LoVo (cell line): ENCODE measurements around the gene FKBP8.
A peak's percentile ranks its signal among the peaks of the same experiment; 100 is the strongest.
"Not testable (repeated sequence)": the region's sequence is repeated elsewhere in the genome, so short reads cannot be mapped to it uniquely, and the experiment has no call there.

ENCODE experiments used
- DNase-seq: peaks from one replicate; pipeline ENCODE4 v3.0.0-alpha.2; 2016; ENCODE audit warnings: low spot score

The FKBP8 gene

DNA sequence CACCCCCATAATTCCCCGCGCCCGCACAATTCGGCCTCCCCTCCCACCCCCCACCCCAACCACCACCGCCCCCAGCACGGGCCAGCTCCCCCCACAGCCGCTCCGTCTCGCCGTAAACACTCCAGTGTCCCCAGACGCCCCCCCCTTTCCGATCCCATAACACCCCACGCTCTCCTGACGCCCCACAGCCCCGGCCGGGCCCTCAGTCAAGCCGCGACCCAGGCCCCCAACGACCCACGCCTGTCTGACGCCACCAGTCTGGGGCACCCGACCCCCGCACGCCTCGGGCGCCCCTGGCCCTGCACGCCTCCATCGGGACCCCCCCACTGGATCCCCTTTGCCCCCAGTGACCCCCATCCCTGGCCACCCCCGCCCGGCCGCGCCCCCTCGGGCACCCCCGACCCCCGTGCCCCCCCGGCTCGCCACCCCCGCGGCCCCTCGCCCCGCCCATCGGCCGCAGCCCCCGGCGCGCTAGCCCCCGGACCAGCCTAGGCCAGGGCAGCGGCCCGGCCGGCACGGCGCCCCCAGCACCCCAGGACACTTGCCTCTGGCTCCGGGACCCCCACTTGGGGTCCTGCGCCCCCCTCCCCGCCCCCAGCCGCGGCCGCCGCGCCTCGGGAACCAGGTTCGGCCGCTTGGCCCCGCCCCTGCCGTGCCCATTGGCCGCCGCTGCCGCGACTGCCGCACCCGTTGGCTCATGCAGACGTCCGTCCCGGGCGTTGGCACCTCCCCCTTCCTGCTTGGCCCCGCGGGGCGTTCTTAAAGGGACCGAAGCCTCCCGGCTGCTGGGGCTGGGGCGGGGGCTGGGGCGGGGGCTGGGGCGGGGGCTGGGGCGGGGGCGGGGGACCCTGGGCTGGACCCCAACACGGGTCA, at the start of gene FKBP8:
TSS of gene FKBP8 (minus strand) at position 633 of the 873 bp plus-strand sequence. CDS start 1,603 bp downstream, outside the sequence.
- DNase-seq = peak; percentile 91

DNA sequence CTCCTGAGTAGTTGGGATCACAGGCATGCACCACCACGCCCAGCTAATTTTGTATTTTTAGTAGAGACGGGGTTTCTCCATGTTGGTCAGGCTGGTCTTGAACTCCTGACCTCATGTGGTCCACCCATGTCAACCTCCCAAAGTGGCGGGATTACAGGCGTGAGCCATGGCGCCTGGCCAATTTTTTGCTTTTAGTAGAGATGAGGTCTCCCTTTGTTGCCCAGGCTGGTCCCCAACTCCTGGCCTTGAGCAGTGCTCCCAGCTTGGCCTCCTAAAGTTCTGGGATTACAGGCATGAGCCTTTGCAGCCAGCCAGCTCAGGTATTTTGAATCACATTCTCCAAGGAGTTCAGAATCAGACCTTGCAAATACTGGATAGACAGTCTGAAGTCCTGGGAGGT, 49.4 kb upstream of the FKBP8 start:
- DNase-seq = not testable (repeated sequence)

DNA sequence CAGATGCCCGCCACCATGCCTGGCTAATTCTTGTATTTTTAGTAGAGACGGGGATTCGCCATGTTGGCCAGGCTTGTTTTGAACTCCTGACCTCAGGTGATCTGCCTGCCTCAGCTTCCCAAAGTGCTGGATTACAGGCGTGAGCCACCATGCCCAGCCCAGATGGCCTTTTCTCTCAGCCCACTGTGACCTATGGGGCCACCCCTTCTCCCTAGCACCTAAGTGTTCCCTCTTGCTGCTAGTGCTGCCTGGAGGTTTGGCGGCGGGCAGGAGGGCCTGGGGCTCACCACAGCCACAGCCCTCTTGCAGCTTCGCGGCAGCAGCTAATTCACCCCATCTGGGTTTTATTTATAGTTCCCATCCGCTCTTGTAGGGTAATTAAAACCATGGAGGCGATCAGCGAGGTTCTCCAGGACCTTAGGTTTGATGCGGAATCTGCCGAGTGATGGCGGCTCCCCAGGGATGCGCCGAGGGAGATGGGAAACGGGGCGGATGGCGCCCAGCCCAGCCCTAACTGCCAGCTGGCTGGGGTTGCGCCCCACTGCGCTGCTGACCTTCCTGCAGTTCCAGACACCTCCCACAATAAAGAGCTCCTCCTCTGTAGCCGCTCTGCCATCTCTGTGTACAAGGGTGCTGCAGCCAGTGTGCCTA, 48.5 kb upstream of the FKBP8 start:
- no peak for DNase-seq

DNA sequence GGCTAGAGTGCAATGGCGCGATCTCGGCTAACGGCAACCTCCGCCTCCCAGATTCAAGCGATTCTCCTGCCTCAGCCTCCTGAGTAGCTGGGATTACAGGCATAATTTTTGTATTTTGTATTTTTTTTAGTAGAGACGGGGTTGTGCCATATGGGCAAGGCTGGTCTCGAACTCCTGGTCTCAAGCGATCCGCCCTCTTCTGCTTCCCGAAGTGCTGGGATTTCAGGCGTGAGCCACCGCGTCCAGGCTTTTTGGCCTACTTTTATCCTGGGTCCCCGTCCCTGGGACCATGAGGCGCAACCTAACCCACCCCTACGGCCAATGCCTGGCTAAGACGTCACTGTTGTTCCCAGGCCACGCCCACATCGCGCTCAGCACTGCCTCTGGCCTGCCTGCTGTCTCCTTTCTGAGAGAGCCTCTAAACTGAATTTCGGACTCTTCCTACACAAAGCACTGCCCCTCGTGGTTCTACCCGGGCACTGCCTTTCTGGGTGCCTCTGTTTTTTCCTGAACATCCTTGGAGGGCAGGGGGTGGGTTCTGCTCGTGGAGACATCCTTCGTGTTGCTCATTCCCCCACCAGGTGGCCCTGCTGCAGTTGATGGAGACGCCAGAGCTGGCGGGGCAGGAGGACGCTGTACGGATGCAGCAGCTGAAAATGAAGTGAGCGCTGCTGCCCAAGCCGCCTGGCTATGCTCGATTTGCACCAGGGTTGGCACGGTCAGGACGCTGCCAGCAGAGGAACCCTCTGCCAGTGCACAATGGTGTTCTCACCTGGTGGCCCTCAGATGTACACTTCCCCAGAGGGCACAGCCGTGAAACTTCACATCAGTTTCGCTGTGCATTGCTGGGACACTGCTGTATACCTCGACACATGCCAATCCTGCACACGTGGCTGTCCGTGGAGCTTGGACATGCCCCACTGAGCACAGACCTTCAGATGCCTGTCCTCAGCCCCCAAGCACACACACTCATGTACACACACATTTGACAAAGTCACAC, 47.2 kb upstream of the FKBP8 start:
- DNase-seq = no peak

DNA sequence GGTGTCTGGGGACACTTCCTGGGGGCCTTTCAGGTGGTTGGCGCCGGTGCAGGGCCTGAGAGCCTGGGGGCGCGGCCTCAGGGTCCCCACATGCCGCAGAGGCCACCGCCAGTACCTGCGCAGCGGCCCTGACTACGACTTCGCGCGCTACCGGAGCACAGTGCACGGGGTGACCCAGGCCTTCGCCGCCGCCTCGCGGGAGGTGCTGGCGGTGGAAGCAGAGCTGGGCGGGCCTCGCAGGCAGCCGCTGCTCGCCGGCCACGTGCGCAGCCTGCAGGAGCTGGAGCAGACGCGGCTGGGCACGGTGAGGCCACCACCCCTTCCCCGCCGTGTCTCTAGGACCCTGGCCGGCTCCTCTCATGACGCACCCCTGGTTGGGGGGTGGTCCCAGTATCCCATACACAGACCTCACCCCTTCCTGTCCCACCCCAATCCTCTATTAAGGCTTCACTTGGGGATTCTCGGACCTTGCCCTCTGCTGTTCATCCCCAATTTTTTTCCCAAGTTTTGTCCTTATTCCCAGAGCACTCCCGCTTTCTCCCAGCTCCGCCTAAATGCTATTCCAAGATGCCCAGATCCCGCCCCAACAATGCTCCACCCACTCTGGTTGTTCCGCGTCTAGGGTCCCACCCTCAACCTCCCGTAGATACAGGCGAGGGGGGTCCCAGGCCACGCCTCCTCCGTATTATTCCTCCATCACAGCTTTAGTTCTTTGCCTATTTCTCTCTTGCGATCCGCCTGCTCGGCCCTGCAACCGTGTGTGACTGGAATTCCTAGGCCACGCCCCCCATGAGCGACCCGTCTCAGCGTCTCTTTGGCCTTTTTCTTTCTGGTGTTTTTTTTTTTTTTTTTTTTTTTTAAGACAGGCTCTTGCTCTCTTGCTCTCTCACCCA, 46.3 kb upstream of the FKBP8 start:
- DNase-seq = peak; percentile 54

DNA sequence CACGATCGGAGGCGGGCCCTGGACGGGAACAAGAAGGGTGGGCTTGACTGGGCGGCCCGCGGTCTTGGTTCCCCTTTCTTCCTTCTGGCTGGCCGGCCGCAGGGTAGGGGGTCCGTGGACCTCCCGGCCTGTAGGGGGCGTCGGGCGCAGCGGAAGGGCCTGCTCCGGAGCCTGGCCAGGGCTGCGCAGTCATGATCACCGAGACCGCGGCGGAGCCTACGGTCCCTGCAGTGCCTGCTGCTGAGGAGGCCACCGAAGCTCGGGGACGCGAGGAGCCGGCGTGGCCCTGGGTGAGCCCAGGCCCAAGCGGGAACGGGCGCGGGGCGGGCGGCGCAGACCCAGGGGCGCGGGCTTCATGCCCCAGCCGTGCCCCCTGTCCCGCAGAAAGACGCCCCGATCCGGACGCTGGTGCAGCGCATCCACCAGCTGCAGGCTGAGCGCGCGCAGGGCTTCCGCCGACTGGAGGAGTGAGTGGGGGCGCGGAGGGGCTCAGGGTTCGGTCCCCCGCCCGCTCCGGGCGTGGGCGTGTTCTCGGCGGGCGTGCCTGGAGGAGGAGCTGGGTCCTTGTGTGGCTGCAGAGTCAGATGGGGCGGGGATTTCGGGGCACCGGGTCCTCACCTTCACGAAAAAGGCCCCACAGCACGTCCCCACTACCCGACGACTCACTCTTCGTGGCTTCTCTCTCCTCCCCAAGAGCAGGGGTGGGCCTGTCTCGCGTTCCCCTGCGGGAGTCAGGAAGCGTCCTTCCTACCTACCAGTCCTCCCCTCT, 45.4 kb upstream of the FKBP8 start, which contains the start of gene REX1BD:
TSS of gene REX1BD (plus strand) at position 188 of the 769 bp plus-strand sequence. CDS start at position 192, 4 bp downstream.
- DNase-seq = peak; percentile 83

DNA sequence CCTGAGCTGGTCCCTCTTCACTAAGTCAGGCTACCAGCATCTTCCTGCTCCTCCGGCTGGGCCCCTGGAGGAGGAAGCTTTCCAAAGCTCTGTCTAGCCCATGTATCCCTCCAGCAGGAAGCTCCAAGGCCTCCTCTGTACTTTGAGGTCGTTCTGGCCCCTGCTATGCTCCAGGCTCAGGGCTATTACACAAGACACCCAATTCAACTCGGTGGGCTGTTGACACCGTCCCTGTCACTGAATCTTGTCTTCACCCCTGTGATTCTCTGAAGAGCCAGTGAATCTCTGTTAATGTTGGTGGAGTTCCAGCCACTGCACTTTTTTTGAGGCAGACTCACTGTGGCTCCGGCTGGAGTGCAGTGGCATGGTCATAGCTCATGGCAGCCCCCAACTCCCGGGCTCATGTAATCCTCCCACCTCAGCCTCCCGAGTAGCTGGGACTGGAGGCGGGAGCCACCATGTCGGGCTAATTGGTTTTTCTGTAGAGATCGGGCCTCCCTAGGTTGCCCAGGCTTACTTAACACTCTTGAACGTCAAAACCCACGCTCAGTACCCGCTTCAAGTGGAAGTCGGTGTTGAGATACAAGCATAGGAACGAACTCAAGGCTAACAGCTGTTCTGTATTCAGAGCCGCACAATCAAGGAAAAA, 44.7 kb upstream of the FKBP8 start:
- no peak for DNase-seq

DNA sequence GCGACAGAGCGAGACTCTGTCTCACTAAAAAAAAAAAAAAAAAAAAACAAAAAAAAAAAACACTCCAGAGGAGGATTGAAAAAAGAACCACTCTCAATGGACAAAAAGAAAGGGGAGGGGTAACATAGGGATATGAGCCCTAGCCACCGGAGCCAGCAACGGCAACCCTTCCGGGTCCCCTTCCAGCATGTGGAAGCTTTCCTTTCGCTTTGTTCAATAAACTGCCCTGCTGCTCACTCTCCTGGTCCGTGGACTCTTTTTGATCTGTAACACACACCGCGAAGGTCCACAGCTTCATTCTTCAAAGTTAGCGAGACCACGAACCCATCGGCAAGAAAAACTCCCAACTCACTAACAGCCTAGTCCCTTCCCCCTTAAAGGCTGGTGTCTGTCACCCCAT, 44.2 kb upstream of the FKBP8 start:
- no peak for DNase-seq

DNA sequence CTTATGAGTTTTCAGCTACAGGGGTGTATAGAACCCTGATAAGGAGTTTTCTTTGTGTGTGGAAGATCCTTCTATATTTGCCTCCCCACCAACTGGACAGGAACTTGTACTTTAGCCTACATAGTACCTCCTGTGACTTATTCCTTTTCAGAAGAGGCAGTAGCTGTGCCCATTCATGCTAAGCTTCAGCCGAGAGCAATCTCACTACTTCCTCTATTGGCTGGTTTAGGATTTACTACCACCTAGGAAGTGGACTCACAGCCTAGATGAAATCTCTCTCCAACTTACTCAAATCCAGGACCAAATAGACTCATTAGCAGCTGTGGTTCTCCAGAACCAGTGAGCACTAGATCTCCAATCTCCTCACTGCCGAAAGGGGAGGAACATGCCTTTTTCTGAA, 42.9 kb upstream of the FKBP8 start:
- no peak for DNase-seq

DNA sequence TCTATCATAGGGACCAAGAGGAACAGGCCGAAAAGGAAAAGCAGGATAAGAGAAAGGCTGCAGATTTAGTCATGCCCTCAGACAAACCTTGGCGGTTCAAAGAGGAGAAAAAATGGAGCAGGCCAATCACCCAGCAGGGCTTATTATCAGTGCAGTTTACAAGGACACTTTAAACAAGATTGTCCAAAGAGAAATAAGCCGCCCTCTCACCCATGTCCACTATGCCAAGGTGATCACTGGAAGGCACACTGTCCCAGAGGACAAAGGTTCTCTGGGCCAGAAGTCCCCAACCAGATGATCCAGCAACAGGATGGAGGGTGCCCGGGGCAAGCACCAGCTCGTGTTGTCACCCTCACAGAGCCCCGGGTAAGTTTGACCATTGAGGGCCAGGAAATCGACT, 36.9 kb upstream of the FKBP8 start:
- DNase-seq = no peak

DNA sequence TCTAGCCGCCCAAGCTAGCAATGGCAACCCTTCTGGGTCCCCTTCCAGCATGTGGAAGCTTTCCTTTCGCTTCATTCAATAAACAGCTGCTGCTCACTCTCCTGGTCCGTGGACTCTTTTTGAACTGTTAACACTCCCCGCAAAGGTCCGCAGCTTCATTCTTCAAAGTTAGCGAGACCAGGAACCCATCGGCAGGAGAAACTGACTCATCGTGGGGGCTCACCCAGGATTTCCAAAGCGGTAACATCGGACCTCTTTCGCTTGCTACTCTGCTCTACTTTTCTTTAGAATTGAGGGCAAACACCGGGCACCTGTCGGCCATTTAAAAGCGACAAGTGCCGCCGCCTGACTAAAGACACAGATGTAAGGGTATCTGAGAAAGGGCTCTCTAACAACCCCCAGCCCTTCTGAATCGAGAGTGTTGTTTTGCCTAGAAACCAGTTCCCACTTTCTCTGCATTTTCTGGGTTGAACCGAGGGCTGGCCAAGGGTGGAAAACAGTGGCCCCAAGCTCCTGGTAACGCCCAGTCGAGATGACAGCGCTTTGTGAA, 34.1 kb upstream of the FKBP8 start:
- DNase-seq = no peak

DNA sequence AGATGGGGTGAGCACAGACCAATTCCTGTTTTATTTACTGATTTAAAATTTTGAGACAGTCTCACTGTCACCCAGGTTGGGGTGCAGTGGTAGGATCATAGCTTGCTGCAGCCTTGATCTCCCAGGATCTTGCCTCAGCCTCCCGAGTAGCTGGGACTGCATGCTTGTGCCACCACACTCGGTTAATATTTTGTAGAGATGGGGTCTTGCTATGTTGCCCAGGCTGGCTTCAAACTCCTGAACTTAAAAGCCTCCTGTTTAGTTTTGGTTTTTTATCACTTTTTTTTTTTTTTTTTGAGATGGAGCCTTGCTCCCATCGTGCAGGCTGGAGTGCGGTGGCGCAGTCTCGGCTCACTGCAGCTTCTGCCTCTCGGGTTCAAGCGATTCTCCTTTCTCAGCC, 33.0 kb upstream of the FKBP8 start:
- no peak for DNase-seq

DNA sequence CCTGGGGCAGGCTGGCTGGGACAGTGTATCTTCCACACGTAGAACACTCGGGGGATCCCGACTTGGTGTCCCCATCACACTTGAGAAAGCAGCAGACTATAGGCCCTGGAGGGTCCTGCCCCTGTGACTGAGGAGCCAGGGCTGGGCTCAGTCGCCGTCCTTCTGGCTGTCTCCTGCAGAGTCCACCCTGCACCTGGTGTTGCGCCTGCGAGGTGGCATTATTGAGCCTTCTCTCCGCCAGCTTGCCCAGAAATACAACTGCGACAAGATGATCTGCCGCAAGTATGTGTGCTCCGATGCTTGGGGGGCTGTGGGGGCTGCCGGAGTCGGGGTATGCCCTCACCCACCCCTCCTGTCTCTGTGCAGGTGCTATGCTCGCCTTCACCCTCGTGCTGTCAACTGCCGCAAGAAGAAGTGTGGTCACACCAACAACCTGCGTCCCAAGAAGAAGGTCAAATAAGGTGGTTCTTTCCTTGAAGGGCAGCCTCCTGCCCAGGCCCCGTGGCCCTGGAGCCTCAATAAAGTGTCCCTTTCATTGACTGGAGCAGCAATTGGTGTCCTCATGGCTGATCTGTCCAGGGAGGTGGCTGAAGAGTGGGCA, 31.4 kb upstream of the FKBP8 start:
- DNase-seq = no peak

DNA sequence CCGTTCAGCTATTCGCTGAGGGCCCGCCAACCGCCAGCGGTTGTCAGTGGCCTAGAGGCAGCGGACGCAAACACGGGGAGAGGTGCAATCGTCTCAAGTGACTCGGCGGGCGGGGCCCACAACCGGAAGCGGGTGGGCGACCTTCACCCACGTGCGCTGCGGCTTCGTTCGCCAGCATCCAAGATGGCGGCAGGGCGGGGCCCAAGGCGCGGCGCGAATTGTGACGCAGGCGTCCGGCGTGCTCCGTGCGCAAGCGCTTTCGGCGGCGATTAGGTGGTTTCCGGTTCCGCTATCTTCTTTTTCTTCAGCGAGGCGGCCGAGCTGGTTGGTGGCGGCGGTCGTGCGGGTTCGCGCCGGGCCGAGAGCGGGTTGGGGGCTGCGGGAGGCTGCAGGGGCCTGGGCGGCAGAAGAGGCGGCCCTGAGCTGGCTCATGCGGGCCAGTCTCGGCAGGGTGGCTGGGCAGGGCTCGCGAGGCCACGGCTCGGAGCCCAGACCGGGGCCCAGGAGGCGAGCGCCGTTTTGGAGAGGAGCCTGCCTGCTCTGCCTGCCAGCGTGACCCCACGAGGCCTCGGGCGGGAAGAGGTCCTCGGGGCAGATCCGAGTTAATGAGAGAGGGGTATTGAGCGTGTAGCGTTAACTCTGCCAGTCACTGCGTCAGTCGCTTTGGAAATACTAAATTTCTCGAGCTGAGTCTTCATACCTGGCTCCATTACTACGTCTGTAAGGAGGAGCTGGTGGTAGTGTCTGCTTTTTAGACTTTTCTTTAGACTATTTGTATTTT, 28.4 kb upstream of the FKBP8 start, which contains the start of gene UBA52:
TSS of gene UBA52 (plus strand) at position 294 of the 781 bp plus-strand sequence. CDS start 1,444 bp downstream, outside the sequence.
- peak; percentile 99 for DNase-seq

DNA sequence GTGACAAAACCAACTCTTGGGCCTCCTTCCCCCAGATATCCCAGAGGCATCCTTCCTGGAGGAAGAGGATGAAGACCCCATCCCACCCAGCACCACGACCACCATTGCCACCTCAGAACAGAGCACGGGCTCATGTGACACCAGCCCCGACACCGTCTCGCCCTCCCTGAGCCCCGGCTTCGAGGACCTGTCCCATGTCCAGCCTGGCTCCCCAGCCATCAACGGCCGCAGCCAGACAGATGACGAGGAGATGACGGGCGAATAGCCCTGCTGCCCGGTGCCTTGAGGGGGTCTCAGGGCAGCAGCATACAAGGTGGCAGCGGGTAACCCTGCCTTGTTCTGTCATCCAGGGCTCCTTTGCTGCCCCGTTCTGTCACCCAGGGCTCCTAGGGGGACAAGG, 25.0 kb upstream of the FKBP8 start:
- no peak for DNase-seq

DNA sequence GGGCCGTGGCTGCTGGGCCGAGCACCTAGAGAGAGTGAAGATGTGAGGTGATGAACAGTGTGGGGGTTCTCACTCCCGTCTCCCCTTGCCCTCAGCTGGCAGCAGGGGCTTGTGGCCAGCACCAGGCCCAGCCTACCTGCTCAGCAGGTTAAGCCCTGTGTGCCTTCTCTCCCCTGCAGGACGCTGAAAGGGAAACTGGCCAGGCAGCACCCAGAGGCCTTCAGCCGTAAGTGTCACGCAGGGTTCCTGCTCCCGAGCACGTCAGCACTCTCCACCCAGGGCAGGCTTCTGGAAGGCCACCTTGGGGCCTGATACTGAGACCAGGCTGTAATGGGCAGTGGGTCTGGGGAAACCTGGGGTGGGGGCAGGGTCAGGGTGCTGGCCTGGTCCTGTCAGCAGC, 23.6 kb upstream of the FKBP8 start:
- no peak for DNase-seq

DNA sequence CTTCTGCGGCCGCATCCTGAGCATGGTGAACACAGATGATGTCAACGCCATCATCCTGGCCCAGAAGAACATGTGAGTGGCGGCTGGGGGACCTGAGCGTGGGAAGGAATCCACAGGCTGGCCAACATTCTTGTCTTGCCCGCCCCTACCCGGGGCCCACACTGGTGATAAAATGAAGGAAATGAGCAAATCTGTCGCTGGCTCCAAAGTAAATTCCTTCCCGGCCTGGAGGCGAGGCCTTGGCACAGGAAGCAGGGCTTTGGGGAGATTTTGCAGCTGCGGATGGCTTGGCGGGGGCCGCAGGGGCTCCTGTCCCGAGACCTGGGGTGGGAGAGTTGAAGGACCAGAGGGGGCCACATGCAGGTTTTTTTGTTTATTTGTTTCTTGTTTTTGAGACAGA, 18.7 kb upstream of the FKBP8 start:
- no peak for DNase-seq

DNA sequence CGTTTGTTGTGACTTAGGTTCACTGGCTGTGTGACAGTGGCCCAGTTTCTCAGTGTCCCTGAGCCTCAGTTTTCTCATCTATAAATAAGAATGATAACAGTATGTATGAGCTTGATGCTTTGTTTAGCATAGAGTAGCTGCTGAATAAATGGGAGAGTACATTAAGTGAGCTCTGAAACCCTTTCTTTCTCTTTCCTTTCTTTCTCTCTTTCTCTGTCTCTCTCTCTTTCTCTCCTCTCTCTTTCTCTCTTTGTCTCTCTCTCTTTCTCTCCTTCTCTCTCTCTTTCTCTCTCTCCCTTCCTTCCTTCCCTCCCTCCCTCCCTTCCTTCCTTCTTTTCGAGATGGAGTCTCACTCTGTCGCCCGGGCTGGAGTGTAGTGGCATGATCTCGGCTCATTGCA, 16.3 kb upstream of the FKBP8 start:
- DNase-seq = no peak
